ENCODE data around the gene NEDD4L.

Gene NEDD4L

GRCh38 chr18:58109256-58109655 lies 65.2 kb downstream of the NEDD4L start:
- no peak for TF ChIP-seq CTCF (IDR thresholded peaks at IDR 0.05; ENCODE audit: low read depth, low read length, missing control alignments)
- H3K27me3 ChIP-seq (replicated peaks), result no peaks in the 10 kb centered on the region
- DNase-seq, result no peak
- no peak overlapping the region for H3K27ac ChIP-seq
- in situ Hi-C loops (cut with HindIII; ENCODE audit: low pct_ligation_motif_present, low sequenced_read_pairs), result no loop called here
- no peaks in the 10 kb centered on the region for H3K36me3 ChIP-seq (replicated peaks)
- H3K4me3 ChIP-seq (ENCODE audit: low read depth, low read length), result no peak overlapping the region

- no peak overlapping the region for H3K27ac ChIP-seq
- H3K27me3 ChIP-seq (replicated peaks), result no peaks in the 10 kb centered on the region
- in situ Hi-C loops (cut with HindIII; ENCODE audit: low pct_ligation_motif_present, low sequenced_read_pairs), result no loop called here
- TF ChIP-seq CTCF (IDR thresholded peaks at IDR 0.05; ENCODE audit: low read depth, low read length, missing control alignments), result no peak
- H3K36me3 ChIP-seq (replicated peaks), result no peaks in the 10 kb centered on the region
- DNase-seq, result no peak
- no peak overlapping the region for H3K4me3 ChIP-seq (ENCODE audit: low read depth, low read length)
These were observed 66.4 kb downstream of the NEDD4L start for GRCh38 chr18:58110398-58110797.

GRCh38 chr18:58112174-58112573 lies 68.1 kb downstream of the NEDD4L start:
- in situ Hi-C loops (cut with HindIII; ENCODE audit: low pct_ligation_motif_present, low sequenced_read_pairs), result no loop called here
- Histone ChIP-seq H3K36me3 (replicated peaks) (no peaks in the 10 kb centered on the region), H3K27me3 (replicated peaks) (no peaks in the 10 kb centered on the region), H3K27ac (no peak overlapping the region), H3K4me3 (ENCODE audit: low read depth, low read length) (no peak overlapping the region)
- DNase-seq, result no peak
- TF ChIP-seq CTCF (IDR thresholded peaks at IDR 0.05; ENCODE audit: low read depth, low read length, missing control alignments), result no peak

- H3K27ac ChIP-seq, result no peak overlapping the region
- in situ Hi-C loops (cut with HindIII; ENCODE audit: low pct_ligation_motif_present, low sequenced_read_pairs), result no loop called here
- TF ChIP-seq CTCF (IDR thresholded peaks at IDR 0.05; ENCODE audit: low read depth, low read length, missing control alignments), result no peak
These were observed 69.3 kb downstream of the NEDD4L start for GRCh38 chr18:58113337-58113736.

GRCh38 chr18:58114766-58115165 lies 70.7 kb downstream of the NEDD4L start:
- H3K36me3 ChIP-seq (replicated peaks), result no peaks in the 10 kb centered on the region
- no peaks in the 10 kb centered on the region for H3K27me3 ChIP-seq (replicated peaks)
- no peak overlapping the region for H3K4me3 ChIP-seq (ENCODE audit: low read depth, low read length)
- in situ Hi-C loops (cut with HindIII; ENCODE audit: low pct_ligation_motif_present, low sequenced_read_pairs), result no loop called here
- no peak for TF ChIP-seq CTCF (IDR thresholded peaks at IDR 0.05; ENCODE audit: low read depth, low read length, missing control alignments)
- no peak overlapping the region for H3K27ac ChIP-seq
- no peak for DNase-seq

More at GRCh38 chr18:58113337-58113736, 69.3 kb downstream of the NEDD4L start:
- Histone ChIP-seq H3K36me3 (replicated peaks) (no peaks in the 10 kb centered on the region), H3K27me3 (replicated peaks) (no peaks in the 10 kb centered on the region), H3K4me3 (ENCODE audit: low read depth, low read length) (no peak overlapping the region)
- no peak for DNase-seq

GRCh38 chr18:58116818-58117217 lies 72.8 kb downstream of the NEDD4L start:
- no peak overlapping the region for H3K4me3 ChIP-seq (ENCODE audit: low read depth, low read length)
- no peaks in the 10 kb centered on the region for H3K36me3 ChIP-seq (replicated peaks)
- no peak for DNase-seq
- H3K27me3 ChIP-seq (replicated peaks), result no peaks in the 10 kb centered on the region
- TF ChIP-seq CTCF (IDR thresholded peaks at IDR 0.05; ENCODE audit: low read depth, low read length, missing control alignments), result no peak
- no peak overlapping the region for H3K27ac ChIP-seq
- in situ Hi-C loops (cut with HindIII; ENCODE audit: low pct_ligation_motif_present, low sequenced_read_pairs), result no loop called here

Data from brain microvascular endothelial cell (primary cell).